HCT116 (cell line): Measurements from ENCODE around the gene SLC8A1. TPM values are rescaled to one million over a fixed set of nuclear protein-coding genes. Genes with fewer than 3 reads are reported as not detected.

Experiments
- ATAC-seq: fragments of 200-7000 bp; cut with Tn5 transposase; 2 replicates; pipeline ENCODE4 v1.9.1; 2020; ENCODE audit warnings: mild to moderate bottlenecking, moderate library complexity
- BruUV-seq: library from RNA; stranded (reverse); fragments of 400-500 nt; replicated peaks from 2 replicates; lab custom pipeline; 2021; lab: Mats Ljungman, UMichigan
- CTCF ChIA-PET: fragments of 300-600 bp; sonication (Branson Sonifier 250); formaldehyde crosslinking; loops from one replicate; lab custom pipeline; 2021; ENCODE audit warnings: antibody characterized with exemption; lab: Charles Lee
- POLR2A ChIA-PET: fragments of 300-600, 350-600 bp; sonication (Branson Sonifier 250); formaldehyde crosslinking; loops from one replicate; lab custom pipeline; 2021; ENCODE audit warnings: antibody characterized with exemption; lab: Charles Lee
- RAD21 ChIA-PET, 2 experiments: fragments of 300-600 bp; sonication (Branson Sonifier 250); formaldehyde crosslinking; loops; one replicate each; lab custom pipeline; 2023; ENCODE audit warnings: low total read pairs in 2 of 2; ENCODE audit not compliant: uncharacterized antibody in 2 of 2, unreplicated experiment in 2 of 2, low non-redundant PET in 1 of 2; lab: Charles Lee
- DNase-seq: peaks from one replicate; pipeline ENCODE4 v3.0.0-alpha.2; 2010; ENCODE audit warnings: low read depth, low spot score
- H2AFZ ChIP-seq: fragments of 200-600 bp; shearing (Covaris generic), sonication (generic); 2 replicates; pipeline ENCODE4 v1.6.1; 2017; ENCODE audit warnings: low read depth, mixed run types, mixed read lengths, antibody characterized with exemption, low read length; ENCODE audit not compliant: poor library complexity, severe bottlenecking
- H3K27ac ChIP-seq: 2 replicates; pipeline ENCODE4 v1.5.1; 2012; ENCODE audit warnings: low read depth, low read length
- H3K27me3 ChIP-seq: fragments of 200-600 bp; sonication (generic); 2 replicates; pipeline ENCODE4 v1.6.1; 2016; ENCODE audit warnings: mixed run types, low read length, mixed read lengths; ENCODE audit not compliant: insufficient read depth
- H3K36me3 ChIP-seq, 2 experiments: fragments of 200-500 bp in 1 of 2; fragments of 200-600 bp in 1 of 2; sonication (Bioruptor generic) in 1 of 2; sonication (generic) in 1 of 2; 2 replicates each; pipeline versions ENCODE4 v1.5.1 to v1.6.1; 2014 to 2016; ENCODE audit warnings: low read length in 2 of 2, inconsistent platforms in 1 of 2, mixed read lengths in 1 of 2, mixed run types in 1 of 2; ENCODE audit not compliant: insufficient read depth in 2 of 2, control insufficient read depth in 1 of 2
- H3K4me1 ChIP-seq, 2 experiments: fragments of 200-600 bp in 1 of 2; sonication (generic) in 1 of 2; 2 replicates each; pipeline versions ENCODE4 v1.5.1 to v1.6.1; 2012 to 2017; ENCODE audit warnings: low read length in 2 of 2, inconsistent platforms in 1 of 2, mild to moderate bottlenecking in 1 of 2, mixed read lengths in 1 of 2, mixed run types in 1 of 2, moderate library complexity in 1 of 2; ENCODE audit not compliant: insufficient read depth in 2 of 2, control insufficient read depth in 1 of 2
- H3K4me2 ChIP-seq: fragments of 200-600 bp; sonication (generic); 2 replicates; pipeline ENCODE4 v1.6.1; 2017; ENCODE audit warnings: mixed run types, low read length, mixed read lengths
- H3K4me3 ChIP-seq, 2 experiments: fragments of 200-600 bp in 1 of 2; sonication (generic) in 1 of 2; replicated peaks in 1 of 2; 2 replicates each; pipeline ENCODE4 v1.5.1; 2011 to 2016; ENCODE audit warnings: low read length in 2 of 2, control low read depth in 1 of 2, low read depth in 1 of 2, mild to moderate bottlenecking in 1 of 2, mixed read lengths in 1 of 2, mixed run types in 1 of 2
- H3K79me2 ChIP-seq: fragments of 200-600 bp; sonication (generic); 2 replicates; pipeline ENCODE4 v1.6.1; 2017; ENCODE audit warnings: mild to moderate bottlenecking, mixed run types, low read length, moderate library complexity, mixed read lengths; ENCODE audit not compliant: insufficient read depth
- H3K9ac ChIP-seq: fragments of 200-600 bp; sonication (generic); 2 replicates; pipeline ENCODE4 v1.6.1; 2016; ENCODE audit warnings: low read length, mixed read lengths
- H3K9me2 ChIP-seq: fragments of 200-600 bp; sonication (generic), shearing (Covaris generic); 2 replicates; pipeline ENCODE4 v1.6.1; 2017; ENCODE audit warnings: mixed run types, mild to moderate bottlenecking, moderate library complexity; ENCODE audit not compliant: insufficient read depth
- H3K9me3 ChIP-seq, 2 experiments: fragments of 200-500 bp in 1 of 2; fragments of 200-600 bp in 1 of 2; sonication (Bioruptor generic) in 1 of 2; sonication (generic) in 1 of 2; 2 replicates each; pipeline ENCODE4 v1.6.1; 2014 to 2017; ENCODE audit warnings: low read length in 2 of 2, mixed read lengths in 2 of 2, inconsistent platforms in 1 of 2, low read depth in 1 of 2, mild to moderate bottlenecking in 1 of 2, mixed run types in 1 of 2, moderate library complexity in 1 of 2; ENCODE audit not compliant: control insufficient read depth in 1 of 2, insufficient read depth in 1 of 2
- H4K20me1 ChIP-seq: fragments of 200-600 bp; sonication (generic), shearing (Covaris generic); 2 replicates; pipeline ENCODE4 v1.6.1; 2017; ENCODE audit warnings: mixed run types, mild to moderate bottlenecking, moderate library complexity; ENCODE audit not compliant: insufficient read depth
- CEBPB ChIP-seq: IDR thresholded peaks from 2 replicates; pipeline ENCODE4 v1.6.1; 2012; ENCODE audit warnings: low read depth
- EGR1 ChIP-seq: IDR thresholded peaks from 2 replicates; pipeline ENCODE4 v1.6.1; 2012; ENCODE audit warnings: low read depth
- ELF1 ChIP-seq: IDR thresholded peaks from 2 replicates; pipeline ENCODE4 v1.6.1; 2012; ENCODE audit warnings: low read depth, borderline replicate concordance
- EZH2phosphoT487 ChIP-seq: fragments of 200-600 bp; IDR thresholded peaks from 2 replicates; pipeline ENCODE4 v1.6.1; 2018; ENCODE audit warnings: antibody characterized with exemption, borderline replicate concordance
- FOSL1 ChIP-seq: IDR thresholded peaks from 2 replicates; pipeline ENCODE4 v1.6.1; 2012; ENCODE audit warnings: low read depth
- JUND ChIP-seq: IDR thresholded peaks from 2 replicates; pipeline ENCODE4 v1.6.1; 2012
- MAX ChIP-seq: IDR thresholded peaks from 2 replicates; pipeline ENCODE4 v1.6.1; 2012
- REST ChIP-seq: IDR thresholded peaks from 2 replicates; pipeline ENCODE4 v1.6.1; 2012; ENCODE audit warnings: low read depth
- SIN3A ChIP-seq: IDR thresholded peaks from 2 replicates; pipeline ENCODE4 v1.6.1; 2012; ENCODE audit warnings: low read depth
- TCF7L2 ChIP-seq: IDR thresholded peaks from 2 replicates; pipeline ENCODE4 v1.7.0; 2011; ENCODE audit warnings: borderline replicate concordance, inconsistent platforms; ENCODE audit not compliant: insufficient read depth, insufficient read length; ENCODE audit errors: extremely low read depth
- intact Hi-C: fragments of 100-400 bp; cut with micrococcal nuclease; formaldehyde crosslinking; loops from 2 replicates; pipeline ENCODE4 v1.10.0; 2022
- total RNA-seq: library from RNA; stranded (reverse); gene quantifications from one replicate; pipeline ENCODE4 v1.2.1, GENCODE V29; 2021; ENCODE audit not compliant: unreplicated experiment

The SLC8A1 gene
- total RNA-seq, 1 experiment from 2014 or later: 0.07 TPM

GRCh38 chr2:40093021-40093675, 358.7 kb downstream of the SLC8A1 start:
- DNase-seq: no peak
- POLR2A ChIA-PET: no interaction called here

GRCh38 chr2:40090044-40090443, 361.8 kb downstream of the SLC8A1 start:
- CTCF ChIA-PET: no interaction called here
- POLR2A ChIA-PET: no interaction called here
- RAD21 ChIA-PET: no interaction called here

More at GRCh38 chr2:40093021-40093675, 358.7 kb downstream of the SLC8A1 start:
- no peaks in the 10 kb centered on the region for H3K36me3 ChIP-seq
- no peak for ATAC-seq
- no peak for TF ChIP-seq TCF7L2
- no peak for TF ChIP-seq ELF1
- no peak for TF ChIP-seq MAX
- TF ChIP-seq CEBPB: no peak
- no peak overlapping the region for H3K4me3 ChIP-seq
- CTCF ChIA-PET: no interaction called here
- H4K20me1 ChIP-seq: no peaks in the 10 kb centered on the region
- H3K4me2 ChIP-seq: no peak overlapping the region
- peaks cover 9% of the 10 kb centered on the region; the same call in 1 of the 2 replicates for H3K27me3 ChIP-seq
- intact Hi-C loops: no loop called here
- no peaks in the 10 kb centered on the region for H3K9me2 ChIP-seq
- H3K4me1 ChIP-seq: no peaks in the 10 kb centered on the region
- H3K9me3 ChIP-seq: no peaks in the 10 kb centered on the region
- H2AFZ ChIP-seq: no peak overlapping the region
- no peak overlapping the region for H3K9ac ChIP-seq
- H3K27ac ChIP-seq: no peak overlapping the region
- BruUV-seq: no TSS peak
- no peaks in the 10 kb centered on the region for H3K79me2 ChIP-seq
- RAD21 ChIA-PET: no interaction called here

More at GRCh38 chr2:40090044-40090443, 361.8 kb downstream of the SLC8A1 start:
- Histone ChIP-seq H3K4me1 (no peaks in the 10 kb centered on the region), H3K9ac (no peak overlapping the region), H3K4me3 (no peak overlapping the region), H3K36me3 (no peaks in the 10 kb centered on the region), H3K4me2 (no peak overlapping the region), H4K20me1 (no peaks in the 10 kb centered on the region), H3K9me3 (no peaks in the 10 kb centered on the region), H2AFZ (no peak overlapping the region), H3K79me2 (no peaks in the 10 kb centered on the region), H3K27me3 (peaks cover 9% of the 10 kb centered on the region; the same call in 1 of the 2 replicates), H3K27ac (no peak overlapping the region), H3K9me2 (no peaks in the 10 kb centered on the region)
- no TSS peak for BruUV-seq
- DNase-seq: no peak
- intact Hi-C loops: no loop called here
- TF ChIP-seq SIN3A (no peak), JUND (no peak), EZH2phosphoT487 (no peak), FOSL1 (no peak), REST (no peak), EGR1 (no peak)
- no peak for ATAC-seq
